ENCODE data around the gene USP28. TPM values are rescaled to one million over a fixed set of nuclear protein-coding genes. Genes with fewer than 3 reads are reported as not detected.
"Not testable (repeated sequence)": the region's sequence is repeated elsewhere in the genome, so short reads cannot be mapped to it uniquely, and the experiment has no call there.

The USP28 gene
- total RNA-seq, 1 donor from 2014 or later = 22.8 TPM

GRCh38 chr11:113884361-113884836 is 9.0 kb upstream of the USP28 start:
- no peak for TF ChIP-seq CTCF (IDR thresholded peaks at IDR 0.05; ENCODE audit: insufficient read depth, low read length, poor library complexity, severe bottlenecking)
- DNase-seq (ENCODE audit: low read depth) = no peak
- Histone ChIP-seq H3K36me3 (ENCODE audit: control insufficient read depth, insufficient read depth, low read length) (no peaks in the 10 kb centered on the region), H3K27me3 (ENCODE audit: control insufficient read depth, insufficient read depth, low read length) (no peaks in the 10 kb centered on the region), H3K4me3 (ENCODE audit: low read depth, low read length) (no peak overlapping the region)

GRCh38 chr11:113881856-113882255 is 6.5 kb upstream of the USP28 start:
- Histone ChIP-seq H3K4me3 (ENCODE audit: low read depth, low read length) (no peak overlapping the region), H3K36me3 (ENCODE audit: control insufficient read depth, insufficient read depth, low read length) (no peaks in the 10 kb centered on the region), H3K27me3 (ENCODE audit: control insufficient read depth, insufficient read depth, low read length) (no peaks in the 10 kb centered on the region)
- TF ChIP-seq CTCF (IDR thresholded peaks at IDR 0.05; ENCODE audit: insufficient read depth, low read length, poor library complexity, severe bottlenecking) = no peak
- peak; percentile 52 for DNase-seq (ENCODE audit: low read depth)

- DNase-seq (ENCODE audit: low read depth) = no peak
- H3K36me3 ChIP-seq (ENCODE audit: control insufficient read depth, insufficient read depth, low read length) = no peaks in the 10 kb centered on the region
- H3K27me3 ChIP-seq (ENCODE audit: control insufficient read depth, insufficient read depth, low read length) = no peaks in the 10 kb centered on the region
- H3K4me3 ChIP-seq (ENCODE audit: low read depth, low read length) = no peak overlapping the region
- TF ChIP-seq CTCF (IDR thresholded peaks at IDR 0.05; ENCODE audit: insufficient read depth, low read length, poor library complexity, severe bottlenecking) = no peak
Measured at GRCh38 chr11:113880971-113881370, 5.6 kb upstream of the USP28 start.

- H3K27me3 ChIP-seq (ENCODE audit: control insufficient read depth, insufficient read depth, low read length); H3K4me3 ChIP-seq (ENCODE audit: low read depth, low read length); H3K36me3 ChIP-seq (ENCODE audit: control insufficient read depth, insufficient read depth, low read length); DNase-seq (ENCODE audit: low read depth): not testable (repeated sequence)
Measured at GRCh38 chr11:113879446-113879845, 4.1 kb upstream of the USP28 start.

GRCh38 chr11:113877670-113878055 is 2.3 kb upstream of the USP28 start:
- Histone ChIP-seq H3K4me3 (ENCODE audit: low read depth, low read length) (no peak overlapping the region), H3K27me3 (ENCODE audit: control insufficient read depth, insufficient read depth, low read length) (no peaks in the 10 kb centered on the region), H3K36me3 (ENCODE audit: control insufficient read depth, insufficient read depth, low read length) (no peaks in the 10 kb centered on the region)
- TF ChIP-seq CTCF (IDR thresholded peaks at IDR 0.05; ENCODE audit: insufficient read depth, low read length, poor library complexity, severe bottlenecking) = no peak
- DNase-seq (ENCODE audit: low read depth) = no peak

GRCh38 chr11:113876798-113877669 is 1.7 kb upstream of the USP28 start:
- no peaks in the 10 kb centered on the region for H3K27me3 ChIP-seq (ENCODE audit: control insufficient read depth, insufficient read depth, low read length)
- no peak for TF ChIP-seq CTCF (IDR thresholded peaks at IDR 0.05; ENCODE audit: insufficient read depth, low read length, poor library complexity, severe bottlenecking)

More at GRCh38 chr11:113876798-113877669, 1.7 kb upstream of the USP28 start:
- no peaks in the 10 kb centered on the region for H3K36me3 ChIP-seq (ENCODE audit: control insufficient read depth, insufficient read depth, low read length)
- no peak for DNase-seq (ENCODE audit: low read depth)
- no peak overlapping the region for H3K4me3 ChIP-seq (ENCODE audit: low read depth, low read length)

All from kidney epithelial cell (primary cell).